Measurements from ENCODE around the gene SNRPD2.

SNRPD2 gene

DNA sequence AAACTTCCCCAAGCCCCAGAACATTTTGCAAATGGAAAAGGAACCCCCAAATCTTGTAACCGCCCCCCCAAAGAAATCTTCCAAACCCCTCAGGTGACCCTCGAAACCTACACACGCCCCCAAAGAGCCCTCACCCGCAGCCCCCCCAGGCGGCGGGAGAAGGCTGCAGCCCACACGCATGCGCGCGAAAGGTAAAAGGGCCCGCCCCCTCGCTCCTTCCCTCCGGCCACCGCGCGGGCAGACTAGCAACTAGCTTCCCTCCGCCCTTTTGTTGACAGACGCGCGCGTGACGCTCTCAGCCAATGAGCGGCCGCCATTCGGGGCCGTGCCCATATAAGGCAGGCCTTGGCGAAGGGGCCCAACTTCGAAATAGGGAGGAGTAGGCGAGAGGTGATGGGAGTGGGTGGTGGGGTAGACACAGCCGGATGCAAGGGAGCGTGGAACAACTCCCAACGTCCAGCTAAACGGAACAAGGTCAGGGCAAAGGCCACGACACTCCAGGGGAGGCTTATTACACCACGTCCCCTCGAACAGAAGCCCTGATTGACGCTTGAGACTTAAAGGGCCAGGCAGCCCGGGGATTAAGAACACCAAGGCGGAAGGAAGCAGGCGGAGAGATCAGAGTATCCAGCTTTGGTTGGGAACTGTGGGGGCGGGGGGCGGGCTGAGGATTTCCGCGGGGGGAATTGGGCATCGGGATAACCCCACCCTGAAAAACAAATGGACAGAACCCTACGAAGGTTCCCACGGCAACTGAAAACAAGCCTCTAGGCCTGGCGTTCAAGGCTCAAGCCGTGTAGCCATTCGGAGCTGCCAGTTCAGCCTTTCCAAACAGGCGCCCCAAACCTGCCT, 25.6 kb upstream of the SNRPD2 start:
- peak; percentile 99 for FAIRE-seq
- peak; percentile 94 for DNase-seq (ENCODE audit: insufficient read length, low spot score)
- TF ChIP-seq POLR2A (IDR thresholded peaks at IDR 0.05; ENCODE audit: low read depth, low read length) (0 out of 2 replicates have a peak, but pooled peaks have one; percentile 10), POU2F2 (IDR thresholded peaks at IDR 0.05; ENCODE audit: low read depth, low read length) (peak; percentile 72), PAX5 (IDR thresholded peaks at IDR 0.05; ENCODE audit: insufficient read depth, low read length, severe bottlenecking) (no peak), SPI1 (IDR thresholded peaks at IDR 0.05; ENCODE audit: low read depth, low read length) (0 out of 2 replicates have a peak, but pooled peaks have one; percentile 4), TAF1 (IDR thresholded peaks at IDR 0.05; ENCODE audit: low read depth, low read length) (peak; percentile 5; the same call in 1 of the 2 replicates), POLR2AphosphoS5 (IDR thresholded peaks at IDR 0.05; ENCODE audit: low read depth, low read length) (peak; percentile 74)

DNA sequence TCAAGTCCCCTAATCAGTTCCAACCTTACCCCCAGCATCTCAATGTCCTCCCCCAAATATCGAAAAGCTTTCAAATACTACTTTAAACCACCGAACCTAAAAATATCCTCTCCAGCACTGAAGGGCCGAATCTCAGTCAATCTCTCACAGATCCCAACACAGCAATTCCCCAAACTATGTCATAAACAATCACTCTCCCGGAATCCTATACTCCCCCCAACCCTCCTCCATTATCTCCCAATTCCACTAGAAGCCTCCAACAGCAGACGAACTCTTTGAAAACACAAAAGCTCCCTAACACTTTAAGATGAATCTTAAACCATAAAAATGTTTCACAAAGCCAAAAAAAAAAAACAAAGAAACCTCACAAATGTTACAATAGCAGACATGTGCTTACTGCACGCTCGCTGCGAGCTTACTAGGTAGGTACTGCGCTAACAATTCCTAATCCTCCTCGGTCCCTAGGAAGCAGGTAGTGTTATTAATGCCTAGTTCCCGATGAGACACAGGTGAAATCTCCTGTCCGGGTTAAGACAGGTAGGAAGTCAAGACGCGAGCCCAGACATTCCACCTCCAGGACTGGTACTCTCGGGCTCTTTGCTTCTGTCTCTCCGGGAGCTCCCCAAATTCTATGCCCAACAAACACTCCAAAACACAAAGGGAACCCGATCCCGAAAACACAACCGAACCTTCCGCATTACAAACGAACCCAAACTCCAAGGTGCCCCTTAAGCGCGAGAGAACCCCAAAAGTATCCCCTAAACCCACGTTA, 24.8 kb upstream of the SNRPD2 start:
- TF ChIP-seq POU2F2 (IDR thresholded peaks at IDR 0.05; ENCODE audit: low read depth, low read length) (no peak), TAF1 (IDR thresholded peaks at IDR 0.05; ENCODE audit: low read depth, low read length) (no peak), POLR2A (IDR thresholded peaks at IDR 0.05; ENCODE audit: low read depth, low read length) (no peak; the same call in 1 of the 2 replicates), POLR2AphosphoS5 (IDR thresholded peaks at IDR 0.05; ENCODE audit: low read depth, low read length) (no peak), SPI1 (IDR thresholded peaks at IDR 0.05; ENCODE audit: low read depth, low read length) (no peak), PAX5 (IDR thresholded peaks at IDR 0.05; ENCODE audit: insufficient read depth, low read length, severe bottlenecking) (no peak)
- DNase-seq (ENCODE audit: insufficient read length, low spot score), result no peak
- FAIRE-seq, result no peak

DNA sequence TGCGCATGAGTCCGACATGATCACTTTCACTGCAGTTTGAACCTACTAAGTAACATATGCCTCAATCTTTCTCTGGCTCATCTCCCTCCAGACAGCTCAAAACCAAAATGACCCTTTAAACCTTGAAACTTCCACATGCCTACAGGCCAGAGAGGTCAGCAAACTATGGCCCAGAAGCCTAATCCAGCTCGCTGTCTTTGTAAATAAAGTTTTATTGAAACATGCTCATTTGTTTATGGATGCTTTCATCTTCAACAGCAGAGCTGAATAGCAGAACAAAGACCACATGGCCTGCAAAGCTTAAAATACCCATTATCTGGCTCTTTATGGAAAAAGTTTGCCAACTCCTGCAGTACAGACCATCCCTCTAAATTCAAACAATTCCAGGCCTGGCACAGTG, 23.4 kb upstream of the SNRPD2 start:
- no peak for TF ChIP-seq TAF1 (IDR thresholded peaks at IDR 0.05; ENCODE audit: low read depth, low read length)
- TF ChIP-seq POLR2AphosphoS5 (IDR thresholded peaks at IDR 0.05; ENCODE audit: low read depth, low read length), result no peak
- no peak for TF ChIP-seq SPI1 (IDR thresholded peaks at IDR 0.05; ENCODE audit: low read depth, low read length)
- no peak for TF ChIP-seq PAX5 (IDR thresholded peaks at IDR 0.05; ENCODE audit: insufficient read depth, low read length, severe bottlenecking)
- no peak for TF ChIP-seq POU2F2 (IDR thresholded peaks at IDR 0.05; ENCODE audit: low read depth, low read length)
- no peak for TF ChIP-seq POLR2A (IDR thresholded peaks at IDR 0.05; ENCODE audit: low read depth, low read length)
- DNase-seq (ENCODE audit: insufficient read length, low spot score), result no peak
- FAIRE-seq, result no peak

DNA sequence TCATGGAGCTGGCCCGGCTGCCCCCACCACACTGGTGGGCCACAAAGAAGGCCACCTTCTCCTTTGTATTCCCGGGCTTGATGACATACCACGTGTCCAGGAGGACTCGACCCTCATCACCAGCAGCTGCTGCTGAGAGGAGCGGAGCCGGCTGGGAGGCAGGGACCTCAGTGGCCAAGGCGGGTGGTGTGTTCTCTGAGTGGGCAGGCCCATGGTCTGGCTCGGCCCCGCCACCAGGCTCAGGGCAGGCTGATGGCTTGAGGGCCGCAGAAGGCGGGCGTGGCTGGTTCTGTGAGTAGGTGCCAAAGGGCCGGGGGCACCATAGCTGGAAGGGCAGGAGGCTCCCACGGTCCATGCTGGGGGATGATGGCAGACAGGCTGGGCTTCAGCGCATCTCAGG, 21.4 kb upstream of the SNRPD2 start:
- FAIRE-seq, result no peak

DNA sequence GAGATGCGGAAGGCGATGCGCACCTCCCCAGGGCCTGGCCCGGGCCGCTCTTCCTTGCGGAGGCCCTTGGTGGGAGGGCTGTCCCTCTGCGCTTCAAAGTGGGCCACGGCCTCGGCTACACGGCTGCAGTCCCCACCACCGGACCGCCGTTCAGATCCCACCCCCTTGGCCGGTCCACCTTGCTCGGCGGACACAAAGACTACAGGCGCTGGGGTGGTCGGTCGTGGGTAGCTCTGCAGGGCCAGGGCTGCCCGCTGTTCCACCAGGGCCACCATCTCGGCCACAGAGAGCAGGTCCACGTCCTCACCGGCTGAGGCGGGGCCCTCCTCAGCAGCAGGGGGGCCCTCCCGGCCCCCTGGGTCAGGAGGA, 20.9 kb upstream of the SNRPD2 start:
- no peak for TF ChIP-seq POLR2A (IDR thresholded peaks at IDR 0.05; ENCODE audit: low read depth, low read length)
- TF ChIP-seq SPI1 (IDR thresholded peaks at IDR 0.05; ENCODE audit: low read depth, low read length), result no peak
- no peak for TF ChIP-seq PAX5 (IDR thresholded peaks at IDR 0.05; ENCODE audit: insufficient read depth, low read length, severe bottlenecking)
- no peak for TF ChIP-seq TAF1 (IDR thresholded peaks at IDR 0.05; ENCODE audit: low read depth, low read length)
- no peak for TF ChIP-seq POLR2AphosphoS5 (IDR thresholded peaks at IDR 0.05; ENCODE audit: low read depth, low read length)
- no peak for TF ChIP-seq POU2F2 (IDR thresholded peaks at IDR 0.05; ENCODE audit: low read depth, low read length)
- FAIRE-seq, result no peak
- no peak for DNase-seq (ENCODE audit: insufficient read length, low spot score)

More for the DNA sequence above, 21.4 kb upstream of the SNRPD2 start:
- DNase-seq (ENCODE audit: insufficient read length, low spot score), result no peak
- TF ChIP-seq SPI1 (IDR thresholded peaks at IDR 0.05; ENCODE audit: low read depth, low read length) (no peak), PAX5 (IDR thresholded peaks at IDR 0.05; ENCODE audit: insufficient read depth, low read length, severe bottlenecking) (no peak), TAF1 (IDR thresholded peaks at IDR 0.05; ENCODE audit: low read depth, low read length) (no peak), POU2F2 (IDR thresholded peaks at IDR 0.05; ENCODE audit: low read depth, low read length) (no peak), POLR2AphosphoS5 (IDR thresholded peaks at IDR 0.05; ENCODE audit: low read depth, low read length) (no peak), POLR2A (IDR thresholded peaks at IDR 0.05; ENCODE audit: low read depth, low read length) (no peak)

DNA sequence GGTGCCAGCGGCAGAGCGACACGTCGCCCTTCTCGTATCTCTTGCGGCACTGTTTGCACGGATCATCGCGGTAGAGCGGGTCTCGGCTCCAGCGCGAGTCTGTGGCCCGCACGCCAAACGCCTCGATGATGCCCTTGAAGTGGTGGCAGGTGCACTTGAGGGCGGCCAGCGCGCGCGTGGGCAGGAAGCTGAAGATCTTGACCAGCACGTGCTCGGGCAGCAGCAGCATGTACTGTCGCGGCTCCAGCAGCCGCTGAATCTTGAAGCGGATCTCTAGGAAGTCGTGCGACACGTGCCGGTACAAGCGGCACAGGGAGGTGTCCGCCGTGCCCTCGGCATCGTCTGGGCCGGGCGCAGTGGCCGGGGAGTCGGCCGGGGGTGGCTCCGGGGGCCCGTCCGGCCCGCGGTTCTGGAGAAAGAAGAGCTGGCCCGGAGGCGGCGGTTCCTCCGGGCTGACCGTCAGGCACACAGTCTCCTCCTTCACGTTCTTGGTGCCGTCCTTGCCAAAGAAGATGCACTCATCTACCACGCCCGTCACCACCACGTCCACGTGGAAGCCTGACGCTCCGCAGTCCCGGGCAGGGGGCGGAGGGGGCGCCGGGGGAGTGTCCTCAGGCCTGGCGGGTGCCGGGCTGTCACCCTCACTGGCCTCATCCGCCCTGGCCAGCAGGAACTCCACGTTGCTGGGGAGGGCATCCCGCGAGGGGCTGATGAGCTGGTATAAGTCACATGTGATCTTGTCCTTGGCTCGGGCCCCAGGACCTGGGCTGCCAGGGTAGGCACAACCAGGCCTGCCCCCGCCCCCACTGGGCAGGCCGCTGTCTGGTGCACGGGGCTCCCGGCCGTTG, 20.3 kb upstream of the SNRPD2 start:
- TF ChIP-seq POLR2A (IDR thresholded peaks at IDR 0.05; ENCODE audit: low read depth, low read length), result no peak
- no peak for TF ChIP-seq POU2F2 (IDR thresholded peaks at IDR 0.05; ENCODE audit: low read depth, low read length)
- TF ChIP-seq POLR2AphosphoS5 (IDR thresholded peaks at IDR 0.05; ENCODE audit: low read depth, low read length), result no peak
- TF ChIP-seq TAF1 (IDR thresholded peaks at IDR 0.05; ENCODE audit: low read depth, low read length), result no peak
- TF ChIP-seq SPI1 (IDR thresholded peaks at IDR 0.05; ENCODE audit: low read depth, low read length), result no peak
- TF ChIP-seq PAX5 (IDR thresholded peaks at IDR 0.05; ENCODE audit: insufficient read depth, low read length, severe bottlenecking), result no peak
- FAIRE-seq, result no peak

DNA sequence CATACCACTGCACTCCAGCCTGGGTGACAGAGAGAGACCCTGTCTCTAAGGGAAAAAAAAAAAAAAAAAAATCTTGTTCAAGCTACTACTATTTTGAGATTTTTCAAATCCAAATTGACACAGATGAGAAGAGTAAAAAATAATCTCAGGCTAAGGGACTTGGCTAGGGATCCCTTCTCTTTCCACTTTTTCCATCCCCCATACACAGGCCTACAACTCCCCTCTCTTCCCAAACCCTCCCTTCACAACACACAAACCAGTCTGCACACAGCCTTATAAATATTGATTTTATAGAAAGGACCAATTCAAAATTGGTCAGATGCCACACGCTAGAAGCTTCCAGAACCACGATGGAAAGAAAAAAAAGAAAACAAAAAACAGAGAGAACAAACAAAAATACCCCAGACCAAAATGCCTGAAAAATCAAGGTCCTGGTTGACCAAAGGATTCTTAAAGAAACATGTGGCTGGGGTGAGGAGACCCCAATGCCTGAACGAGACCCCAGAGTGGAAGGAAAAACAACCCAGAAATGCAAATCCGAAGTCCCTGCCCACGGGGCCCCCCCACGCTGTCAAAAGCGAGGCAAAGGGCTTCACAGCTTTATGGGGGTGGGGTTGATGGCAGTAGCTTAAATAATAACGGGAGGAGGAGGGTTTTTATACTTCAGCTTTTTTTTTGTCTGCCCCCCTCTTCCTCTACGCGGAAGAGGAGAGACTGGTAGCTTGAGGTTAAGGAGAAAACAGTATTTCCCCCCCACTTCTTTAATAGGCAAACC, 18.8 kb upstream of the SNRPD2 start:
- TF ChIP-seq SPI1 (IDR thresholded peaks at IDR 0.05; ENCODE audit: low read depth, low read length) (no peak), PAX5 (IDR thresholded peaks at IDR 0.05; ENCODE audit: insufficient read depth, low read length, severe bottlenecking) (no peak), POLR2AphosphoS5 (IDR thresholded peaks at IDR 0.05; ENCODE audit: low read depth, low read length) (no peak), POU2F2 (IDR thresholded peaks at IDR 0.05; ENCODE audit: low read depth, low read length) (no peak), TAF1 (IDR thresholded peaks at IDR 0.05; ENCODE audit: low read depth, low read length) (no peak), POLR2A (IDR thresholded peaks at IDR 0.05; ENCODE audit: low read depth, low read length) (no peak)

More for the DNA sequence above, 20.3 kb upstream of the SNRPD2 start:
- DNase-seq (ENCODE audit: insufficient read length, low spot score), result no peak

More for the DNA sequence above, 18.8 kb upstream of the SNRPD2 start:
- DNase-seq (ENCODE audit: insufficient read length, low spot score), result no peak
- FAIRE-seq, result no peak

Measured in GM12891 (cell line).